ENCODE results near the gene WDR72.
"Not testable (repeated sequence)": the region's sequence is repeated elsewhere in the genome, so short reads cannot be mapped to it uniquely, and the experiment has no call there.

The WDR72 gene

DNA sequence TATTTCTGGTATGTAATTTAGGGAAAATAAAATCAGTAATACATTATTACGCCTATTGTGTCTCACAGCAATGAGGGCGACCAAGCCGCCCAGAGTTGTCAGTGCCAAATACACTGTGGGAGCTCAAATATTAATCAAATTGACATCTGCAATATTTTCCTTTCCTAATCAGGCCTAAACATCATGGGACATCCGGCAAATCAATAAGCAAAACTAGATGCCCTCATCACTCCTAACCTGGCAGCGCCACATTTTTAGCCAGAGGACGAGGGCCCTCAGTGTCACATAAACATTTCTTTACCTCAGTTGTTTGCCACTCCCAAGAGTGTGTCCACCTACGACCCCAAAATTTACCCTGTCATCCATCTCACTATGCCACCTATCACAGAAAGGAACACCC is 64.1 kb downstream of the WDR72 start:
- no peak for DNase-seq

DNA sequence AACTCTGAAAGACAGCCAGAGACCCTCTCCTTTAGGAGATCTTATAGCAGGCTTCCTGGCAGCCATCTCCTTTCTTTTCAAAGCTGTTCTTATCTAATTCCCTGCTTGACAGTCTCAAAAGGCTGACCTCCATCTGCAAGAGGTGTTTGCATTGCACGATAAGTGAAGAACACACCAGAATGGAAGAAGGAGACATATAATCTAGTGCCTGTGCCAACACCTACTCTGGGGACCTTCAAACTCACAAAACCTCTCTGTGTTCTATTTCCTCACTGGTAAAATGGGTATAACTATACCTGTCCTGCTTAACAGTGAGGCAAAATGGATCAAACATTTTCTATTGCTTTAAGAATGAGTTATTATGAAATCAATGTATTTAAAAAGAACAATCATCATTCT is 65.0 kb downstream of the WDR72 start:
- no peak for DNase-seq

DNA sequence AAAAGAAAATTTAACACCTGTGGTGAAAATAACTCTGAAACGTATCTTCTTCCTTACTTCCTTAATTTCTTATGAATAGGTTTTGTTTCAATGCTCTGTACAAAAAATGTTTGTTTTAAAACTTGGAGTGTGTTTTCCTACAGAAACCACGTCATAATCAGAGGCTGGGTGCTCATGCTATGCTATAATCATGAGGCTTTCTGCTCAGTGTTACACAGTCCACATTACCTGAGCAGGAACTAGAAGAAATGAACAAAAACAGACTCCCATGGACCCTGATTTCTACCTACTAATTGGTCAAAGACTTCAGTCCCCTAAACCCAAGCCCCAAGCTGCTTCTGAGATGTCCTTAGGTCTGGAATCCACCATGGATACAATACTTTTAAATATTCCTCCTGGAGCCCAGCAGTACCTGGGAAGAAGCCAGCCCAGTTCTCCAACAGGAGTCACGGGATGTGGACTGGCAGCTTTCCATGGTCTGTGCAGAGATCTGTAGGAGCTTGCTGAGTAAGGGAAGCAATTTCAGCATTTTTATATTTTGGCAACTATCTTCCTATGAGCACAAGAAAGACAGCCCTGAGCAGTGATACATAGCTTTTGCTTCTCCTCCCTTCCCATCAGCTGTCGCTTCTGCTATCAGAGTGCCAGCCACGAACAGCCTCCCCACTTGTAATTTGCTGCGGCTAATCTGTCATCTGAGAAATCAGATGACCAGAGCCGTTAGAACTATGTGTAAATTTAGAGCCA is 65.6 kb downstream of the WDR72 start:
- no peak for DNase-seq

DNA sequence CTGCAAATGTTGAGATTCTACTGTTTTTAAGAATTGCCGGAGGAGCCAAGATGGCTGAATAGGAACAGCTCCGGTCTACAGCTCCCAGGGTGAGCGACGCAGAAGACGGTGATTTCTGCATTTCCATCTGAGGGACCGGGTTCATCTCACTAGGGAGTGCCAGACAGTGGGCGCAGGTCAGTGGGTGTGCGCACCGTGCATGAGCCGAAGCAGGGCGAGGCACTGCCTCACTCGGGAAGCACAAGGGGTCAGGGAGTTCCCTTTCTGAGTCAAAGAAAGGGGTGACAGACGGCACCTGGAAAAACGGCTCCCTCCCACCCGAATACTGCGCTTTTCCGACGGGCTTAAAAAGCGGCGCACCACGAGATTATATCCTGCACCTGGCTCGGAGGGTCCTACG is 75.3 kb downstream of the WDR72 start:
- DNase-seq: not testable (repeated sequence)

DNA sequence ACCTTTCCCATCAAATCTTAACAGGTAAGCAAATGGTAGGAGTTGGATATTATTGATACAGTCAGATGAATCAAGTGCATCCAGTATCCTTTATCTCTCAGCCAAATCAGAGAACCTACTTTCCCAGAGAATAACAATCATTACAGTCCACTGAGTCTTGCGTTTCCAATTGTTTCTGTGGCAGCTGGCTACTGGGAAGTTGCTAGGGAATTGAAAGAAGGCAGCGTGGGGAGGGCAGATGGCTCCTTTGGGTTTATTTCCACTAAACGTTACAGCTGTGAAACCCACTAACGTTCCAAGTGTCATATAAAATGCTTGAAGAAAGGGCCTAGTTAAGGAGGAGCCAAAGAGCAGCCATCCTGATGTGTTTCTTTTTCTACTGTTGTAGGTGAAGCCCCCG is 78.4 kb downstream of the WDR72 start:
- no peak for DNase-seq

DNA sequence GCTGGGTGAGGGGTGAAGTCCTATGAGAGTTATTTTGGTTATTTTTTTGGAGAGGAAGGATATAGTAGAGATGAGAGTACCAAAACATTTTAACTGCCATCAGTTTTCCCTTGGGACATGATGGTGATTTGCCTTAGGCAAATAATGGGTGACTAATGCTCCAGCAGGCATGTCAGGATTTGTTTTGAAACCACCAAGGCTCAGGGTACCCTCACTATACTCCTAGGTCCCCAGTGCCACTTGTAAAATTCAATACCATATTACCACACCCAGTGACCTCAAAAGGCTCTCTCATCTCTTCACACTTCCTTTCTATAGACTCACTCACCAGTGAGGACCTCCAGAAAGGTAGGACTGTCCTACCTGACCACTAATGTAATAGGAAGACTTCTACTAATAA is 83.6 kb downstream of the WDR72 start:
- DNase-seq: no peak

DNA sequence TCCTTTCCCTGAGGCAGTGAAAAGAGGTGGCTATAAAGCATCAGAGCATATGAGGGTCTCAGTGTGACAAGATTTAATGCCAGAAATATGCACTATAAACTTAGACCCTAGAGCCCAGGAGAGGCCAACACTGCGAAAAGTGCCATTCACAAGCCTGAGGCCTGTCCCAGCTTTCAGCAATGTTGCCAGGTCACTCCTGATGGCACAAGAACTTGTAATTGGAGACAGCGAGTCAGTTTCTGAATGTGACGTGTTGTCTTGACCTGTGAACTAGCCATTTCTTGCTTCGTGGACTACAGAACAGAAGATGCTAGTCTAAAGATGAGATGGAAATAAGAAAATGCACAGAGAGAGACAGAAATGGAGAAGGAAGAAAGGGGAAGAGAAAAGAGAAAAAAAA is 87.9 kb downstream of the WDR72 start:
- no peak for DNase-seq

DNA sequence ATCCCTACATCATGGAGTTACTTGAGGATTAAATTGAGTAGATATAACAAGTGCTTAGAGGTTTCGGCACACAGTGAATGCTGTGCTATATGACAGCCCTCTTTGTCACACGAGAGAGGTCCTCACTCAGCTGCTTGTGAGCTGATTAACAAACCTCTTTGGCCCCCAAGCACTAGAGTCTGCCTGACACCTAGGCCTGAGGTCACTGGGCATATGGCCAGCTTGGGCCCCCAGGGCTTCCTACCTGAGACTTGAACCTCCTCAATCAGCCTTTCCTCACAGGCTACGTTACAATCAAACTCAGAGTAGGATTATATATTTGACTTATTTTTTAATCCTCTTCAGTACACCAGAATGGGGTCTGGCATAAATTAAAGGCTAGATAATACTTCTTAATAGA is 88.8 kb downstream of the WDR72 start:
- no peak for DNase-seq

DNA sequence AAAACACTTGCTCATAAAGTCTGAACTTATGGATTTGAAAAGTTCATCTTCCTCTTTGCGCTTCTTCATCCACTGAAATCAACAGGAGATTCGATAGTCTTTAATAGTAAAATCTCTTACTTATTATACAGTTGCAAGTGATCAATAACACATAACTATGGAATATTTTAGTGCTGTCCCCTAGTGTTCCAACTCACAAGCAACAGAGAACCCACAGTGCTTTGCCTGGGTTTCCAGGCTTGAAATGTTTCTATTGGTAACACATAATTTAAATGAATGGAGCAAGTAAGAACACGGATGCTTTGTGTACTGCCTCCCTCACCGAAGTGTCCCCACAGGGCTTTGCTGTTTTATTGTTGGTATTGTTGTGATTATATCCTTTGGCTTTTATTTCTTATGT is 93.5 kb downstream of the WDR72 start:
- no peak for DNase-seq

DNA sequence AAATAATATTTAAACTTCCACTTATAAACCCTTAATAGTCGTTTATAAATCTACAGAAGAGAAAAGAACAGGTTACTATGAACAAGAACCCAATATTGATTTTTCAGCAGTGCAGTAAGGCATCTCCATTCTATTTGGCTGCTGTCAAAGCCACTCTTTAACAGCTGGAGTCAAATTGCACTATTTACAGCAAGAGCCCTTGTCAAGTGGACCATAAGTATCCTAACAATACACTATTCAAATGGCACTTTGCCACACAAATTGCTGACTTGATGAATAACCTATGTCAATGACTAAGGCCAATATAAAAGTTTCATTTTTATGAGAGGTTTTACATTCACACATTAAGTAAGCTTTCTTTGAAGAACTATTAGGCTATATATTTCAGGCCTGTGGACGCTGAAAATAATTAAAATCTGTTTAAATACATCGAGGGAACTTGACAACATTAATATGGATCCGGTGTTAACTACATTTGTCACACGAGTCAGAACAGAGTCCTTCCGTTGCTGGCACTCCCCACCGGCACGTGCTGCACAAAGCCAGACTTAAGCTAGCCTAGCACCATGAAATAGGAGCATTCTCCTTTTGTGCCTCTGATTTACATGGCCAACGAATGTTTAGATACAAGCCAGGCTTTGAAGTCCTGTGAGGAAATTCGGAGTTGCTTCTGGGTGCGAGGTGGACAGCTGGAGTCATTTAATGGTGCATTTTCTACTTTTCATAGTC is 100.5 kb downstream of the WDR72 start:
- no peak for DNase-seq

DNA sequence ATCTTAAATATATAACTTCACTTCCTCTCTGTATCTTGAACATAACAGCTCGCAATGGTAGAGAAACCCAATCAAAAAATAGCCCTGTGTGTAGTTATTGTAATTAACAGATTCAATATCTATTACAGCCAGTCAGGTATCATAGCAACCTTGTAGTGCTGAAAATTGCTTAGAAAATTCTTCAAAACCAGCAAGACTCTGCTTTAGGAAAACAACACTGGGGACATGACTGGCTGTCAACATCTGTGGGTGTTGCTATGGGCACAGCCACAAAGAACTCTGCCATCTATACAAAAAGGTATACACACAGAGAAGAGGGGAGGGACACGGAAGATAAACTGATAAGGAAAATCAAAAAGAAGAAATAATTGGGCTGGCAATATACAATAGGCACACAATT is 101.2 kb downstream of the WDR72 start:
- no peak for DNase-seq

DNA sequence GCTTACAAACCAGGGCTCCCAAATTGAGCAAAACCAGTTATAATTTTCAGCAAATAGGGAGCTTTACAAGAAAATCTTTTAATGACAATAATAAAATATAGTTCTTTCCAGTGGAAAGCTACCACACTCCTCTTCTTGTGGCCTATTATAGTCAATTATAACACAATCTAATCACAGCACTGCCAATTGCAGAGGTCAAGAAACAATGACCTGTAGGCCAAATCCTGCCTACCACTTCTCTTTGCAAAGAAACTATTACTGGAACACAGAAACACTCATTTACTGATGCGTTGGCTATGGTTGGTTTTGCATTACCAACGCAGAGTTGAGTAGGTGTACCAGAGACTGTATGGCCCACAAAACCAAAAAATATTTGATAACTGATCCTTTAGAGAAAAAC is 110.5 kb downstream of the WDR72 start:
- DNase-seq: no peak

DNA sequence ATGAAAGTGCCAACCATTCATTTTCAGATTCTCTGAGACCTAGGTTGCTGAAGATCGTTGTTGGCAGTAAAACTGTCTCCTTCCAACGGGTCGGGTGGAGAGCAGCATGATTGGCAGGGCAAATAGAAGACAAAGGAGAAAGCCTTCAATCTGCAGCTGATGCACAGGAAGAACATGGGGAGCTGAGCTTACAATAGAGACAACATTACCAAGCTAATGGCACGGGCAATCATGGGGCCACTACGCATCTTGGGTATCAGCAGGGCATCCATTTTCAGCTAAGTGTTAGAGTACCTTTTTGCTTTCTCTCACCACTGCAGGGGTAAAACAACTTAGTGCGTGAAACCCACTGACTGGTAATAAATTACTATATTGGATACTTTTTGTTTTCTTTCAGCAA is 114.8 kb downstream of the WDR72 start:
- no peak for DNase-seq

DNA sequence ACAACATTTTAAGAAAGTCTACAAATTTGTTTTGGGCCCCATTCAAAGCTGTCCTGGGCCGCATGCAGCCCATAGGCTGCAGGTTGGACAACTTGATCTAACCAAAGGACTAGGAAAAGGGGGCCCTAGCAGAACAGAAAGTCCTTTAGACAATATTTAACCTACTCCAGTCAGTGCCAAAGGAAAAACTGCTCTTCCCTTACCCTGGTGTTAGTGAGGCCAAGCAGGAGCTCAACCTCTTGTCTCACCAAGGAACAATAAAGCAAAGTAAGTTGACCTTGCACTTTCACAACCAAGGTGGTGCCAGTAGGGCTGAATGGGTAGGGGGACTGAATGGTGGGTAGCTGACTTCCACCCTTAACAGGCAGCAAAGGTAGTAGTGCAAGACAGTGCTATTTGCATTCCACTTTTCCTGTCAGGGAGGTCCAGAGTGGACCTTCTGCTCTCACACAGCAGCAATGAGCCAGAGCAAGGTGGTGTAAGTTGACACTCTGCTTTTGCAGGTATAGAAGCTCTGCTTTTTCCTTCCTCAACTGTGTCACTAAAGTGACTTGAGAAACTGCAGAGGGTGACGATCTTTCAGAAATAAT is 124.9 kb downstream of the WDR72 start:
- no peak for DNase-seq

DNA sequence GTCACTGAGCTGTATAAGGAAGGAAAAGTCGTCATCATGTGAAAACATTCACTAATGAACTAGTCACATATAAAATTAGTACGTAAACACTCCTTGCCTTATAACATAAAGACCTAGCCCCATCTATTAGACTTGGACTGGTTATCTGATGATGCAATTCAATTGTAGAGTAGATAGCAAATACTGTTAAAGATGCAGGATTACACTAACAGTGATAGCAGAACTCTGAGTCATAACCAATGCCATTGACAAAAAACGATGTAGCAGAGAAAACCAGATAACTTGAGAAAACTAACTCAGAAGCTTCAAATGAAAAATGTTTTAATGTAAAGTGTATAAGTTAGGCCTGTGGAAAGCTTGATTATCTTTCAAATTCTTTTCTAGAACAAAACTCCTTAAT is 132.2 kb downstream of the WDR72 start:
- no peak for DNase-seq

DNA sequence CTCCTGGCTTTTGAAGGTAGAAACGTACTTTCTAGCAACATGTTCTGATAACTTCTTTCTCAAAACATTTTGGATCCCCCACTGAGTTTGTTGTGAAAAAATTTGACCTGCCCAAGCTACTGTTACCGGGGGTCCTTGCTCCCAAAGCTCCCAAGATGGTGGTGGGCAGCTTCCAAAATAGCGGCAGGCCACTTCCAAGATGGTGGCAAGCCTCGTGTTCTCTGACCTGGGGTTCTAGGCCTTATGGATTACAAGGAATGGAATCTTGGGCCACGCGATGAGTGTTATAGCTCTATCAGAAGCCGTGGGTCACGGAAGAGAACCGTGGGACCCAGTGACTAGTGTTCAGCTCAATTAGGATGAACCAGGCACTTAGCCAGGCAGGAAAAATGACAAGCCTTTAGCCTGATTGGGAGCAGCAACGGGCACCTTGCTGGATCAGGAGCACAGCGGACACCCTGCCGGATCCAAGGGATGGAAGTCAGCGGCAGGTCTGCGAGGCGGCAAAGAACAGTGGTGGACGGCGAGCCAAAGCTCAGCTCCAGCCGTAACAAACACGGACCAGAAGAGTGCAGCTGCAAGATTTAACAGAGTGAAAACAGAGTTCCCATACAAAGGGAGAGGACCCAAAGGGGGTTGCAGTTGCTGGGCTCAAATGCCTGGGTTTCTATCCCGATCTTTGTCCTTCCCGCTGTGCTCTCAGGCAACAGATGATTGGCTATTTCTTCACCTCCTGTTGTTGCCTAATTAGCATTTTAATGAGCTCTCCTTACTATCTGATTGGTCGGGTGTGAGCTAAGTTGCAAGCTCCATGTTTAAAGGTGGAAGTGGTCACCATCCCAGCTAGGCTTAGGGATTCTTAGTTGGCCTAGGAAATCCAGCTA is 133.3 kb downstream of the WDR72 start:
- no peak for DNase-seq

DNA sequence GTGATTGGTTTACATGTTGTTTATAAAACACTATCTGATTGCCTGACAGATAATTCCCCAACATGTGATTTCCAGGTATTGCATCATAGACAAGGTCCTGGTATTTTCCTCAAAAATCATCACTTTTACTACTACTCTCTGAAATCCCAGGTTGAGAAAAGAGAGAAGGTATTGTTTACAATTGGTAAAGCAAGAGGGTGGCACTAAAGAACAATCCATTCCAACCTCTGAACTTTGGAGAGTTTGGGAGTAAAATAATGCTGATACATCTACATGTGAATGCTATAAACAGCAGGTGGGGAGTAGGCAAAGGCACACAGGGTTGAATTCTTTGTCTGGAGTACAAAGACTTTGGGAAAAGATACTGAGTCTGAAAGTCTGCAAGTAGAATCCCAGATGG is 134.2 kb downstream of the WDR72 start:
- no peak for DNase-seq

DNA sequence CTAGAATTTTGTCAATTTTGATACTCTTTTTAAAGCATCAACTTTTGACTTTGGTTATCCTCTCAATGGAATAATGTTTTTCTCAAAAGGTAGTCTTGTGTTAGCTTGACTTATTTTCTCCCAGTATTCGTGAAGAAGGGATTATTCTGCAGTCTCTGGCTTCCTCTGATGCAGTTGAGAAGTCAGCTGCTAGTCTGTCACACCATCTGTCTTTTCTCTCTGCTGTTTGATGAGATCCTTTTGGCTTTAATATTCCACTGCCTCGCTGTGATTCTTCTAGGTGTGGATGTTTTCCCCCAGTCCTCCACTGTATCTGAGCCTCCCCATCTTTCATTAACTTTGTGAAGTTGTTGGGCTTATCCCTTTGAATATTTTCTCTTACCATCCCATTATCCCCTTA is 141.0 kb downstream of the WDR72 start:
- DNase-seq: no peak

DNA sequence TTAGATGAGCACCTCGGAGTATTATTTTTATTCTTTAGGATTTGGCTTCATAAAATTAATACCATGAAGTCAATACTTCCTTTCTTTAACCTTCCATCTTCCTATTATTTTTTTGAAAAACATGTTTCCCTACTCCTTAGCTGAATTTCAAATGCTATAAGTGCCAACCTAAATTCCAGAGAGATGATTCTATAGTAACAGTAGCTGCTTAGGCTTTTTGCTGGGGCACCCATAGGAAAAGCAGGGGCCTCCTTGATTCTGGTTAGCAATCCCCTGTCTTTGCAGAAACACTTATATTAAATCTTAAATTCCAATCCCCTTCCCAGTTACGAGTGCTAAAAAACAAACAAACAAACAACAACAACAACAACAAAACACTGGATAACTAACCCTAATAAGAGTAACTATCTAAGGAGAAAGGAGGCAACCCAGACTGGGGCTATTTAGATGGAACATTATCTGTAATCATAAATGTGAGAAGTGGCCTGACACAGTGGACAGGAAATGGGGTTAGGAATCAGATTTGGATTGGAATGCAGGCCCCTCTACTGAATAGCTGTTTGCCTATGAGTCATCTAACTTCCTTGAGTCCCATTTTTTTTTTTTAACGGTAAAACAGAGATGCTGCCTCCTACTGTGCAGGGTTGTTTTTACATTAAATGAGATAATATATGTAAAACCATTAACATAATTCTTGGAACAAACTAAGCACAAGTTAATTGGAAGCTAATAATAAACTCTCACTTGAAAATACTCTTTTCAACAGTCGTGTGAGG is 148.1 kb downstream of the WDR72 start:
- DNase-seq: no peak

DNA sequence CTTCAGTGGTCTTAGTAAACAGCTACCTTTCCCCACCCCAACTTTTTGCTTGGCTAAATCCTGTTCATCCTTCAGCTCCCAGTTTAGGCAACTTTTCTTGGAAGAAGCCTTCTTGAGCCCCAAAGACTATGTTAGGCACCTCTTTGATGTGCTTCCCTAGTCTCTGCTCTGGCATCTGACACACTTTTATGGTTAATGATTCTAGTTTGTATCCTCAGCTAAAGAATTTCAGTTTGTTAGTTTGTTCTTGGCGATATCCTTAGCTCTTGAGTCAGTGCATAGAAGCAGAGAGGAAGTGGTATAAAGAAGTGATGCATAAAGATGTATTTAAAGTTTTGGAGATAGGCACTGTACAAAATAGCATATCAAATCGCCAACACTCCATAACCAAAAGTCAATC is 168.4 kb downstream of the WDR72 start:
- DNase-seq: no peak

DNA sequence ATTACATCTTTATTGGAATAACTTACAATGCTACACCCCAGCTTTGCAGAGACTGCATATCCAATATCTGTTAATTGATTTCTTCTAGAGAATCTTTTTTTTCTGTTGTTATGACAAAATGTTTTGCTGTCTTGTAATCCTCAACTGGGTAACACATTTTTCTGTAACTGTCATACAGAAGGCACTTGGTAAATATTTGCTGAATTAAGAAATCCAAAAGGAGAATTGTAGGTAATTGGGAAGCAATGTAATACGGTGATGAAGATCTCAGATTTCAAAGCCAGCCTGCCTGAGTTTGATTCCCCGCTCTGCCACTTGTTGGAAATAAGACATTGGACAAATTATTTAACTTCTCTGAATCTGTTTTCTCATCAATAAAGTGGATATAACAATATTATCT is 169.1 kb downstream of the WDR72 start:
- no peak for DNase-seq

DNA sequence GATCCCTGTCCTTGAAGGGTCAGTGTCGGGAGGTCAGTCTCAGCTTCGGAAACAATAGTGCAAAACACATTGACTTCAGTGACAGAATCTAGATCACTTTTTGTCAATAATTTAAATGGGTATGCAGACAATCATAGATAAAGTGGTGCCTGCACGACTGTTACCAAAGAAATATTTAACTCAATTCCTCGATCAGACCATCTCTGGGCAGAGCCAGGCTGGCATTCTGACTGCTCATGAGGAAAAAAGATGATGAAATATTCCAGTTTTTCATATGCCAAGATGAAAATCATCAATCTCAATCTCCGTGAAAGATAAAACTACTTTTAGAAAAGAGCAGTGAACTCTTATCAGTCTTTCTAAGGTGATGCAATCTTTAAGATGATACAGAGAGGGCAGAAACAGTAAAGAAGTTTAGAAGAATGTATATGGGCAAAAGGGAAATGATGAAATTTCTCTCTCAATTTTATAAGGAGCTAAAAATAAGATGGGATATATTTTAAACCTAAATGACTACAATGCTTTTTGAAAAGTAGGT is 169.9 kb downstream of the WDR72 start:
- no peak for DNase-seq
